Kidney capillary endothelial cell (primary cell): ENCODE data around the gene DCAF12.
"Not testable (repeated sequence)": the region's sequence is repeated elsewhere in the genome, so short reads cannot be mapped to it uniquely, and the experiment has no call there.

Experiments
- DNase-seq: peaks from one replicate; pipeline ENCODE4 v3.0.0-alpha.2; 2018; ENCODE audit warnings: low spot score

DCAF12 gene

GRCh38 chr9:34065541-34065940 is 61.0 kb downstream of the DCAF12 start:
- DNase-seq, result no peak

GRCh38 chr9:34059954-34060353 is 66.5 kb downstream of the DCAF12 start:
- DNase-seq, result no peak

DNA sequence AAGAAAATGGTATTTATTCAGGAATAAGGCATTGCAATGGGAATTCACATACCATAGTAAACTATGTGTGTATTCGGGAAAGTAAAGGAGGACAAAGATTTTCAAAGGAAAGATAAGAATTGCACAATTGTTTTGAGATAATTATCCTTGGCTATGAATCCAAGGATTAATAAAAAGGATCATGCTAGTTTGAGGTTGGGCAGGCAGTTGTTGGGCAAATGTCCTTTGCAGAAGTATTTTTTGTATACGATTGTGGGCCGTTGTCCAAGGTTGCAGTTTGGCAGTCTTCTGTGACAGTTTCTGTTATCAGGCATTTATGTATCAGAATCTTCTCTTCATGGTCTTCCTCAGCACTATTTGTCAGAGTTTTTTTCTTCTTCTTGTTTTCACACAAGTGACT is 67.2 kb downstream of the DCAF12 start:
- no peak for DNase-seq

- no peak for DNase-seq
These were observed 76.7 kb downstream of the DCAF12 start for GRCh38 chr9:34049630-34050384.

DNA sequence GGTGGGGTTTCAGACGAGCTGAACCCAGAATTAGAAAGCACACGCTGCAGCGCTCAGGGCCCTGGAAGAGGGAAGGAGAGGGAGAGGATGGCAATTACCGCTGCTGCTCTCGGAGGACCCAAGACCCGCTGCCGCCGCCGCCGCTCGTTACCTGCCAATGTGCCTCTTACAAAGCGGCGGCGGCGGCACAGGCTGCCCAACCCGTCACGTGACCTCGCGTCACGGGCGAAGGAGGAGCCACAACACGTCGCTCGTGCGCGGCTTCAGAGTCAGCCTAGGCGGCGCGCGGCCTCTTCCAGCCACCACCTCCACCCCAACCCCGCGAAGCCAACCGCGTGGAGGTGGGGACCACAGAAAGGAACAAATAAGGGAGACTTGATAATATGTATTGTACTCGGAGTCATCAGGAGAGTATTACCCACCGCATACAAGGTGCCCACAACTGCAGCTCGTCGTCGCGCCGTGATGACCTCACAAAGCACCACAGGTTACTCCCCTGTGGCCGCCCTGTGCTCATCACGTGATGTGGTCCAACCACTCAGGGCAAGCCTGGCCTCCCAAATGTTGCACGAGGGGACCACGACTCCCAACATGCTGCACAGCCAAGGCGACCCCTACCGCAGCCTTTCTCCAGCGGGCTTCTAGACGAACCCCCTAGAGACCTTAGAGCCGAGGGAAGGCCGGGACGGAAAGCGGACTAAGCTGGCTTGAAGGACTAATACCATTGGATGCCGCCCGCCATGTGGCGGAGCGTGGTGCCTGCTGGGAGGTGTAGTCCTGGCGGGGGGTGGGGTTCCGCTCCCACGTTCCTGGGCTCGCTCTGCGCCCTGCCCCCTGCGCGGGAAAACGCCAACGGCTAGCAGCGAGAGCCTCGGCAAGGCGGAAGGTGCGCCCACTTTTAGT is 77.5 kb downstream of the DCAF12 start, which contains the start of gene UBAP2:
Gene UBAP2, minus strand, starts transcription at position 161 of the 903 bp plus-strand sequence. CDS start 31,739 bp downstream, outside the sequence.
- peak; percentile 94 for DNase-seq

DNA sequence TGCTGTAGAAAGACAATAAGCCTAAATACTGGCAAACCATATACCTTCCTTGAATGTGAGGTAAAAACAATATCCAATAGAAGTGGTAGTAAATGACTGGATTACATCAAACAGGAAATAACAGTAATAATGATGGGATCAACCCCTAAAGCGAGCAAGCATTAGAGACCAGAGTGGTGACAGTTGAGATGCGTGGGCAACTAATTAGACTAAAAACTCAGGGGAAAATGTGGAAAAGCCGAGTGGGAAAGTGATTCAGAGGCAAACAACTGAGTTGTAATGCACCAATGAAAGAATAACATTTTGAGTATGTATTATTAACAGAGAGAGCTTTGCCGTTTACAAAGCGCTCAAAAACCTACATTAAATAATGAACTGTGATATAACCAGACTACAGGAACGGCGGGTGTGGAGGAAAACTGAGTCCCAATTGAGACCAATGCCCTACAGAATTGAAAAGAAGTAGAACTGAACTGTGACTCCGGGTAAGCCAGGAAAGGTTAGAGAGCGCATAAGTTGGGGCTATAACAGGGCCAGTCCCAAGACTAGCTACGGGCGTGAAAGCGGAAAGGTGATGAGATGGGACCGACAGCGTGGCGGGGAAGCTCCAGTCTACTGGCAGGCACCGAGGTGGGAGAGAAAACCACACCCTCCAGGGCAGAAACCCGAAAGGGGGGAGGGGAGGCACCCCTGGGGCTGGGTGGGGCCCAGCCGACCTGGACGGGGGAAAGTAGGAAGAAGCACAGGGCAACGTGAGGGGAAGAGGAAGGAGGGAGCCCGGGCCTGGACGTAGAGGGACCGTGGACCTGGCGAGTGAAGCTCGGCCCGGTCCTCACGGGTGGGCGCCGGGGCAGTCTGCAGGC is 78.4 kb downstream of the DCAF12 start:
- DNase-seq, result no peak

GRCh38 chr9:34046784-34047379 is 79.6 kb downstream of the DCAF12 start:
- DNase-seq, result peak; percentile 31

- DNase-seq, result no peak
These were observed 80.6 kb downstream of the DCAF12 start for GRCh38 chr9:34045903-34046302.

DNA sequence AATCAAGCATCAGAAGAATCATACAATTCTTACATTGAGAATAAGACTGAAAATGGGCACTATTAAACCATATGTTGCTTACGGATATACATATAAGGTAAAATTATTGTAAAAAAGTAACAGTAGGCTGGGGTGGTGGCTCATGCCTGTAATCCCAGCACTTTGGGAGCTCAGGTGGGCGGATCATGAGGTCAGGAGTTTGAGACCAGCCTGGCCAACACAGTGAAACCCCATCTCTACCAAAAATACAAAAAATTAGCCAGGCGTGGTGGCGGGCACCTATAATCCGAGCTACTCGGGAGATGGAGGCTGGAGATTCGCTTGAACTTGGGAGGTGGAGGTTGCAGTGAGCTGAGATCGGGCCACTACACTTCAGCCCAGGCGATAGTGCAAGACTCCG is 84.4 kb downstream of the DCAF12 start:
- DNase-seq, result not testable (repeated sequence)

- not testable (repeated sequence) for DNase-seq
These were observed 87.6 kb downstream of the DCAF12 start for GRCh38 chr9:34038851-34039250.

- no peak for DNase-seq
These were observed 88.9 kb downstream of the DCAF12 start for GRCh38 chr9:34037626-34038025.

GRCh38 chr9:34036625-34037024 is 89.9 kb downstream of the DCAF12 start:
- no peak for DNase-seq
